CD4-positive, alpha-beta T cell (primary cell): ENCODE measurements around the gene RXRA. TPM values are rescaled to one million over a fixed set of nuclear protein-coding genes. Genes with fewer than 3 reads are reported as not detected.

Experiments
- ATAC-seq: fragments of 200-7000 bp; cut with Tn5 transposase; one replicate; pipeline ENCODE4 v1.10.0; 2022; ENCODE audit warnings: mild to moderate bottlenecking; ENCODE audit not compliant: poor library complexity
- CTCF ChIA-PET: fragments of 350-600 bp; sonication (Branson Sonifier 250); formaldehyde crosslinking; loops from one replicate; lab custom pipeline; 2021; ENCODE audit warnings: antibody characterized with exemption, inconsistent platforms; lab: Charles Lee
- POLR2A ChIA-PET: fragments of 350-600 bp; sonication (Branson Sonifier 250); formaldehyde crosslinking; loops from one replicate; lab custom pipeline; 2021; ENCODE audit warnings: antibody characterized with exemption, inconsistent platforms; lab: Charles Lee
- DNase-seq, 14 experiments: peaks; one replicate each; pipeline ENCODE4 v3.0.0-alpha.2; 2013 to 2020; ENCODE audit warnings: mixed read lengths in 2 of 14
- H3K27ac ChIP-seq, 2 donors: one replicate each; pipeline versions ENCODE4 v1.5.1 to v1.7.0; 2013; ENCODE audit warnings: low read length in 2 of 2, low read depth in 1 of 2, mild to moderate bottlenecking in 1 of 2
- H3K27me3 ChIP-seq, 2 experiments: 1 replicate in 1 of 2; 2 replicates in 1 of 2; pipeline versions ENCODE4 v1.6.1 to v1.7.0; 2013; ENCODE audit warnings: low read length in 2 of 2, control low read depth in 1 of 2, mild to moderate bottlenecking in 1 of 2, moderate library complexity in 1 of 2; ENCODE audit not compliant: insufficient read depth in 2 of 2, control insufficient read depth in 1 of 2
- H3K36me3 ChIP-seq: one replicate; pipeline ENCODE4 v1.6.1; 2013; ENCODE audit warnings: low read length, control low read depth; ENCODE audit not compliant: insufficient read depth
- H3K4me1 ChIP-seq: one replicate; pipeline ENCODE4 v1.6.1; 2013; ENCODE audit warnings: low read length, control low read depth; ENCODE audit not compliant: insufficient read depth
- H3K4me3 ChIP-seq: one replicate; pipeline ENCODE4 v1.5.1; 2013; ENCODE audit warnings: mild to moderate bottlenecking, low read length, moderate library complexity
- H3K9me3 ChIP-seq, 2 experiments: 1 replicate in 1 of 2; 2 replicates in 1 of 2; pipeline versions ENCODE4 v1.6.1 to v1.7.0; 2013; ENCODE audit warnings: low read length in 2 of 2, mild to moderate bottlenecking in 2 of 2, control low read depth in 1 of 2, moderate library complexity in 1 of 2; ENCODE audit not compliant: control insufficient read depth in 1 of 2, insufficient read depth in 1 of 2
- H3K27ac Mint-ChIP-seq: one replicate; pipeline ENCODE4 v1.8.0; 2020; ENCODE audit warnings: mixed read lengths
- H3K27me3 Mint-ChIP-seq: one replicate; pipeline ENCODE4 v1.8.0; 2021; ENCODE audit warnings: mixed read lengths
- H3K36me3 Mint-ChIP-seq: one replicate; pipeline ENCODE4 v1.8.0; 2021; ENCODE audit warnings: low read depth, mixed read lengths
- H3K4me1 Mint-ChIP-seq: one replicate; pipeline ENCODE4 v1.8.0; 2021; ENCODE audit warnings: low read depth, mixed read lengths
- H3K4me3 Mint-ChIP-seq: one replicate; pipeline ENCODE4 v1.8.0; 2020; ENCODE audit warnings: mild to moderate bottlenecking, mixed read lengths
- H3K9me3 Mint-ChIP-seq: one replicate; pipeline ENCODE4 v1.8.0; 2020; ENCODE audit warnings: mixed read lengths
- intact Hi-C, 2 experiments: fragments of 100-400 bp; cut with DNase I in 1 of 2; cut with micrococcal nuclease in 1 of 2; formaldehyde crosslinking; loops; one replicate each; pipeline versions ENCODE4 v1.15.1 to v1.9.0; 2023 to 2025; cut with DNase I, micrococcal nuclease
- total RNA-seq, 174 experiments: library from RNA in 2 of 174; stranded (reverse) in 2 of 174; gene quantifications; one replicate each; pipeline ENCODE4 v1.2.3 and lab custom pipeline; 2021 to 2026
- TF ChIP-seq, protein P1 (sequence below): fragments of 200-600 bp; IDR thresholded peaks from one replicate; pipeline ENCODE4 v1.8.0; 2022; ENCODE audit warnings: antibody characterized with exemption, mild to moderate bottlenecking

The RXRA gene
- total RNA-seq, 2 experiments from 2014 or later: 7.3 to 8.4 TPM

DNA sequence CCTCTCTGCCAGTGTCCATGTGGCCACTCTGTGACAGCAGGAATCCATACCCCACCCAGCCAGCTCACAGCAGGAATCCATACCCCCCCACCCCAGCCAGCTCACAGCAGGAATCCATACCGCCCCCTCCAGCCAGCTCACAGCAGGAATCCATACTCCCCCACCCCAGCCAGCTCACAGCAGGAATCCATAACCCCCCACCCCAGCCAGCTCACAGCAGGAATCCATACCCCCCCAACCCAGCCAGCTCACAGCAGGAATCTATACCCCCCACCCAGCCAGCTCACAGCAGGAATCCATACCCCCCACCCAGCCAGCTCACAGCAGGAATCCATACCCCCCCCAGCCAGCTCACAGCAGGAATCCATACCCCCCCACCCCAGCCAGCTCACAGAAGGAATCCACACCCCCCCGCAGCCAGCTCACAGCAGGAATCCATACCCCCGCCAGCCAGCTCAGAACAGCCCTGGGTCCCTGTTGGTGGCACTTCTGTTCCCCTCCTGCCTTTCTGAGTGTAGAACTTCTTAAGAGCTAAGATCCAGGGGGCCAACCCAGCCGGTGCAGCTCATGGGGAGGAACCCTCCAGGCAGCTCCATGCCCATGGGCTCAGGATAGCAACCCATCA lies 8.4 kb upstream of the RXRA start:
- Histone ChIP-seq H3K27me3 (no peaks in the 10 kb centered on the region), H3K36me3 (no peaks in the 10 kb centered on the region), H3K4me1 (no peaks in the 10 kb centered on the region), H3K27ac (no peak overlapping the region), H3K4me3 (no peak overlapping the region), H3K9me3 (peaks cover 0 to 12% of the 10 kb centered on the region in 2 experiments)
- POLR2A ChIA-PET: no interaction called here
- no peaks in the 10 kb centered on the region for H3K36me3 Mint-ChIP-seq
- H3K27ac Mint-ChIP-seq: no peak overlapping the region
- H3K27me3 Mint-ChIP-seq: no peaks in the 10 kb centered on the region
- intact Hi-C loops: no loop called here
- ATAC-seq (no peak), DNase-seq (no peak)
- CTCF ChIA-PET: no interaction called here
- no peak overlapping the region for H3K4me3 Mint-ChIP-seq
- TF ChIP-seq, protein P1, sequence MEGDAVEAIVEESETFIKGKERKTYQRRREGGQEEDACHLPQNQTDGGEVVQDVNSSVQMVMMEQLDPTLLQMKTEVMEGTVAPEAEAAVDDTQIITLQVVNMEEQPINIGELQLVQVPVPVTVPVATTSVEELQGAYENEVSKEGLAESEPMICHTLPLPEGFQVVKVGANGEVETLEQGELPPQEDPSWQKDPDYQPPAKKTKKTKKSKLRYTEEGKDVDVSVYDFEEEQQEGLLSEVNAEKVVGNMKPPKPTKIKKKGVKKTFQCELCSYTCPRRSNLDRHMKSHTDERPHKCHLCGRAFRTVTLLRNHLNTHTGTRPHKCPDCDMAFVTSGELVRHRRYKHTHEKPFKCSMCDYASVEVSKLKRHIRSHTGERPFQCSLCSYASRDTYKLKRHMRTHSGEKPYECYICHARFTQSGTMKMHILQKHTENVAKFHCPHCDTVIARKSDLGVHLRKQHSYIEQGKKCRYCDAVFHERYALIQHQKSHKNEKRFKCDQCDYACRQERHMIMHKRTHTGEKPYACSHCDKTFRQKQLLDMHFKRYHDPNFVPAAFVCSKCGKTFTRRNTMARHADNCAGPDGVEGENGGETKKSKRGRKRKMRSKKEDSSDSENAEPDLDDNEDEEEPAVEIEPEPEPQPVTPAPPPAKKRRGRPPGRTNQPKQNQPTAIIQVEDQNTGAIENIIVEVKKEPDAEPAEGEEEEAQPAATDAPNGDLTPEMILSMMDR: no peak
- H3K4me1 Mint-ChIP-seq: no peaks in the 10 kb centered on the region
- H3K9me3 Mint-ChIP-seq: no peaks in the 10 kb centered on the region

DNA sequence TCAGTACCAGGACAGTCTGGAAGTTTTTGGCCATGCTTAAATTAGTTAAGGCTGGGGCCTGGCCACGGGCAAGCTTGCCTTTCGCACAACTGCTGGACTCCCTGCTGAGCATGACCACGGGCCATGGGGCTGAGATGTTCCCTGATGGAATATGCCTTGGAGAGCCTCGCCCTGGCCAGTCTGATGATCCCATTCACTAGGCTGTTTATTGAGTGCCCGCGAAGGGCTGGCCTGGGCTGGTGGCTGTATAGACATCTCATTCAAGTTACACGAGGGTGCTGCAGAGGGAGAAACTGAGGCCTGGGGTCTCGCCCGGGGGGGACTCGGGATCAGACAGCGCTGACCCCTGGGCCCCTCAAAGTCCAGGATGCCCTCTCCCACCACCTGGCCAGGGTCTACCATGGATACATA lies 7.8 kb upstream of the RXRA start:
- Histone ChIP-seq H3K27ac (no peak overlapping the region), H3K4me1 (no peaks in the 10 kb centered on the region), H3K9me3 (peaks cover 0 to 7% of the 10 kb centered on the region in 2 experiments), H3K4me3 (no peak overlapping the region), H3K36me3 (no peaks in the 10 kb centered on the region), H3K27me3 (no peaks in the 10 kb centered on the region)
- ChIA-PET POLR2A (no interaction called here), CTCF (no interaction called here)
- Mint-ChIP-seq H3K4me3 (no peak overlapping the region), H3K27ac (no peak overlapping the region), H3K27me3 (no peaks in the 10 kb centered on the region), H3K9me3 (no peaks in the 10 kb centered on the region), H3K36me3 (no peaks in the 10 kb centered on the region), H3K4me1 (no peaks in the 10 kb centered on the region)
- DNase-seq (no peak), ATAC-seq (no peak)
- intact Hi-C loops: no loop called here
- TF ChIP-seq, protein P1: no peak

- no peak for DNase-seq
- no peaks in the 10 kb centered on the region for H3K4me1 Mint-ChIP-seq
- no peak overlapping the region for H3K27ac ChIP-seq
- no peak overlapping the region for H3K4me3 ChIP-seq
- no peak overlapping the region for H3K4me3 Mint-ChIP-seq
- no peaks in the 10 kb centered on the region for H3K4me1 ChIP-seq
- TF ChIP-seq, protein P1: no peak
- no peaks in the 10 kb centered on the region for H3K27me3 Mint-ChIP-seq
- intact Hi-C loops: no loop called here
- H3K27ac Mint-ChIP-seq: no peak overlapping the region
- CTCF ChIA-PET: no interaction called here
- no peaks in the 10 kb centered on the region for H3K27me3 ChIP-seq
- ATAC-seq: no peak
- POLR2A ChIA-PET: no interaction called here
- H3K9me3 Mint-ChIP-seq: no peaks in the 10 kb centered on the region
- H3K9me3 ChIP-seq: peaks cover 0 to 3% of the 10 kb centered on the region in 2 experiments
- no peaks in the 10 kb centered on the region for H3K36me3 Mint-ChIP-seq
- H3K36me3 ChIP-seq: no peaks in the 10 kb centered on the region
Measured at GRCh38 chr9:134318941-134319305, 7.3 kb upstream of the RXRA start.
